HepG2 (cell line): ENCODE results near the gene ZNF132. TPM values are rescaled to one million over a fixed set of nuclear protein-coding genes. Genes with fewer than 3 reads are reported as not detected.

ENCODE experiments used
- CREM ChIP-seq, 2 experiments: sonication (generic) in 1 of 2; formaldehyde crosslinking in 1 of 2; IDR thresholded peaks; 2 replicates each; pipeline versions ENCODE4 v1.4.0 to v1.6.1; 2016 to 2020; ENCODE audit warnings: antibody characterized with exemption in 1 of 2, mild to moderate bottlenecking in 1 of 2, missing genetic modification reagents in 1 of 2
- HCFC1 ChIP-seq: fragments of 150-350 bp; IDR thresholded peaks from 2 replicates; pipeline ENCODE4 v1.6.1; 2014; ENCODE audit warnings: low read depth, low read length
- HMG20B ChIP-seq: conservative IDR thresholded peaks from 2 replicates; pipeline ENCODE4 v1.6.1; 2016; ENCODE audit warnings: missing genetic modification reagents, missing compliant biosample characterization
- HNF4A ChIP-seq: sonication (generic); formaldehyde crosslinking; IDR thresholded peaks from 2 replicates; pipeline ENCODE4 v1.4.0; 2020; ENCODE audit warnings: missing genetic modification reagents
- JARID2 ChIP-seq: sonication (generic); formaldehyde crosslinking; IDR thresholded peaks from 2 replicates; pipeline ENCODE4 v1.8.1; 2023; ENCODE audit warnings: missing genetic modification reagents, inconsistent platforms; ENCODE audit not compliant: insufficient replicate concordance
- MED1 ChIP-seq: sonication (generic); formaldehyde crosslinking; IDR thresholded peaks from 2 replicates; pipeline ENCODE4 v1.4.0; 2020; ENCODE audit warnings: missing genetic modification reagents
- MEIS2 ChIP-seq: sonication (generic); formaldehyde crosslinking; IDR thresholded peaks from 2 replicates; pipeline ENCODE4 v1.9.0; 2021; ENCODE audit warnings: mild to moderate bottlenecking, missing genetic modification reagents
- RBM39 ChIP-seq: fragments of 200-400 bp; formaldehyde crosslinking; IDR thresholded peaks from one replicate; pipeline ENCODE4 v1.6.1; 2018; ENCODE audit warnings: antibody characterized with exemption, mild to moderate bottlenecking, low read depth, low read length; ENCODE audit not compliant: poor library complexity, severe bottlenecking
- RCOR2 ChIP-seq: IDR thresholded peaks from 2 replicates; pipeline ENCODE4 v1.6.1; 2016; ENCODE audit warnings: missing biosample characterization, missing genetic modification reagents
- TAF15 ChIP-seq: fragments of 200-400 bp; formaldehyde crosslinking; IDR thresholded peaks from one replicate; pipeline ENCODE4 v1.6.1; 2018; ENCODE audit warnings: mild to moderate bottlenecking, low read depth, low read length; ENCODE audit not compliant: poor library complexity, severe bottlenecking
- polyA plus RNA-seq, 8 experiments: library from polyadenylated mRNA; depleted of rRNA in 3 of 8; stranded (reverse) in 7 of 8; unstranded in 1 of 8; fragments of >200 nt; fragmentation: Illumina TruSeq in 4 of 8; extraction: Trizol in 4 of 8; gene quantifications; 2 replicates each; pipeline versions ENCODE4 v1.2.1 to v1.2.3, GENCODE V29; 2011 to 2016; ENCODE audit warnings: low read depth in 4 of 8, missing spikeins in 1 of 8, mixed read lengths in 1 of 8; ENCODE audit not compliant: insufficient read depth in 1 of 8
- total RNA-seq, 5 experiments: library from RNA; depleted of rRNA; stranded (reverse); fragments of >200 nt; fragmentation: Illumina TruSeq; extraction: Trizol; gene quantifications; 2 replicates each; pipeline ENCODE4 v1.2.3, GENCODE V29; 2016; ENCODE audit warnings: low read depth in 1 of 5
- TF ChIP-seq, protein P1 (sequence below): sonication (generic); formaldehyde crosslinking; IDR thresholded peaks from 2 replicates; pipeline ENCODE4 v1.4.0; 2020; ENCODE audit warnings: missing genetic modification reagents
- TF ChIP-seq, protein P2 (sequence below): sonication (generic); formaldehyde crosslinking; IDR thresholded peaks from 2 replicates; pipeline ENCODE4 v1.4.0; 2020; ENCODE audit warnings: mild to moderate bottlenecking, low read depth, missing genetic modification reagents
- TF ChIP-seq, protein P3 (sequence below), 2 experiments: sonication (generic) in 1 of 2; formaldehyde crosslinking in 1 of 2; IDR thresholded peaks; 2 replicates each; pipeline versions ENCODE4 v1.6.1 to v1.9.0; 2014 to 2022; ENCODE audit warnings: antibody characterized with exemption in 1 of 2, borderline replicate concordance in 1 of 2, inconsistent platforms in 1 of 2, low read depth in 1 of 2, missing genetic modification reagents in 1 of 2
- TF ChIP-seq, protein P4 (sequence below): sonication (generic); formaldehyde crosslinking; IDR thresholded peaks from 2 replicates; pipeline ENCODE4 v1.4.0; 2020; ENCODE audit warnings: mild to moderate bottlenecking, missing genetic modification reagents

Gene ZNF132
- total and polyA plus RNA-seq, 2 of the 13 experiments (the other 11 are each of a cell fraction or from before 2014, with no cell fraction given), result not detected

DNA sequence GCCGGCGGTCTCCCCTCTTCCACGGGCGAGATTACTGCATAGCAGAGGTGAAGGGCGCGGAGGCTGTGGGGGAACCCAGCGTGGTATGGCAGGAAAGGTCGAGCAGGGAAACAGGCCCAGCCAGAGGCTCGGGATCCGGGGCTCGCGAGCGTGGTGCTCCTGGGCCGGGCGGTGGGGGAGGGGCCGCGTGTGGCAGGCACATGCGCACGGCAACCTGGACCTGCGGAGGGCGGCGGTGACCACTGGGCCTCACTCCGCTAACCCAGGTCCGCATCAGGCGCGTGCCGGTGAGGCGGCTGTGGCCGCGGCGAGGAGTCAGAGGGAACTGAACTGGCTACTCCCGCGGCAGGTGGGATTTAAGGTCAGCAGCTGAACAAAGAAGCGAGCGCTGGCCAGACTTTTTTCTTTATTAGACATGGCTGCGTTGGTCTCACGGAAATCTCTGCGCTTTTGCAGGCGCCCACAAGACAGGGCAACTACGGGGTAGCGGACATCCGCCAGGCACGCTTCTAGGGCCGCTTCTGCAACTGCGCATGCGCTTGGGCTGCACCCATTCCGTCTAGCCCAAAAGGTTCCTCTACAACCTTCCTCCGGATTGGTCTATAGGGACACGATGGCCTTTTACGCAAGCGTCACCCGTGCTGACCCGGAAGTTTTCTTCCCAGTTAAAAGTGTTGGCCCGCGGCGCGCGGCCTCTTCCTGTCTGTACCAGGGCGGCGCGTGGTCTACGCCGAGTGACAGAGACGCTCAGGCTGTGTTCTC lies 53.2 kb downstream of the ZNF132 start, which contains the start of gene RPS5 (continued):
- TF ChIP-seq, protein P1, sequence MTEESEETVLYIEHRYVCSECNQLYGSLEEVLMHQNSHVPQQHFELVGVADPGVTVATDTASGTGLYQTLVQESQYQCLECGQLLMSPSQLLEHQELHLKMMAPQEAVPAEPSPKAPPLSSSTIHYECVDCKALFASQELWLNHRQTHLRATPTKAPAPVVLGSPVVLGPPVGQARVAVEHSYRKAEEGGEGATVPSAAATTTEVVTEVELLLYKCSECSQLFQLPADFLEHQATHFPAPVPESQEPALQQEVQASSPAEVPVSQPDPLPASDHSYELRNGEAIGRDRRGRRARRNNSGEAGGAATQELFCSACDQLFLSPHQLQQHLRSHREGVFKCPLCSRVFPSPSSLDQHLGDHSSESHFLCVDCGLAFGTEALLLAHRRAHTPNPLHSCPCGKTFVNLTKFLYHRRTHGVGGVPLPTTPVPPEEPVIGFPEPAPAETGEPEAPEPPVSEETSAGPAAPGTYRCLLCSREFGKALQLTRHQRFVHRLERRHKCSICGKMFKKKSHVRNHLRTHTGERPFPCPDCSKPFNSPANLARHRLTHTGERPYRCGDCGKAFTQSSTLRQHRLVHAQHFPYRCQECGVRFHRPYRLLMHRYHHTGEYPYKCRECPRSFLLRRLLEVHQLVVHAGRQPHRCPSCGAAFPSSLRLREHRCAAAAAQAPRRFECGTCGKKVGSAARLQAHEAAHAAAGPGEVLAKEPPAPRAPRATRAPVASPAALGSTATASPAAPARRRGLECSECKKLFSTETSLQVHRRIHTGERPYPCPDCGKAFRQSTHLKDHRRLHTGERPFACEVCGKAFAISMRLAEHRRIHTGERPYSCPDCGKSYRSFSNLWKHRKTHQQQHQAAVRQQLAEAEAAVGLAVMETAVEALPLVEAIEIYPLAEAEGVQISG, result peak; percentile 92
- TF ChIP-seq, protein P2, sequence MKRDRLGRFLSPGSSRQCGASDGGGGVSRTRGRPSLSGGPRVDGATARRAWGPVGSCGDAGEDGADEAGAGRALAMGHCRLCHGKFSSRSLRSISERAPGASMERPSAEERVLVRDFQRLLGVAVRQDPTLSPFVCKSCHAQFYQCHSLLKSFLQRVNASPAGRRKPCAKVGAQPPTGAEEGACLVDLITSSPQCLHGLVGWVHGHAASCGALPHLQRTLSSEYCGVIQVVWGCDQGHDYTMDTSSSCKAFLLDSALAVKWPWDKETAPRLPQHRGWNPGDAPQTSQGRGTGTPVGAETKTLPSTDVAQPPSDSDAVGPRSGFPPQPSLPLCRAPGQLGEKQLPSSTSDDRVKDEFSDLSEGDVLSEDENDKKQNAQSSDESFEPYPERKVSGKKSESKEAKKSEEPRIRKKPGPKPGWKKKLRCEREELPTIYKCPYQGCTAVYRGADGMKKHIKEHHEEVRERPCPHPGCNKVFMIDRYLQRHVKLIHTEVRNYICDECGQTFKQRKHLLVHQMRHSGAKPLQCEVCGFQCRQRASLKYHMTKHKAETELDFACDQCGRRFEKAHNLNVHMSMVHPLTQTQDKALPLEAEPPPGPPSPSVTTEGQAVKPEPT, result peak; percentile 54; the same call in 1 of the 2 replicates
- TF ChIP-seq HMG20B (CRISPR knock-in tag), result no peak
- TF ChIP-seq, protein P3, sequence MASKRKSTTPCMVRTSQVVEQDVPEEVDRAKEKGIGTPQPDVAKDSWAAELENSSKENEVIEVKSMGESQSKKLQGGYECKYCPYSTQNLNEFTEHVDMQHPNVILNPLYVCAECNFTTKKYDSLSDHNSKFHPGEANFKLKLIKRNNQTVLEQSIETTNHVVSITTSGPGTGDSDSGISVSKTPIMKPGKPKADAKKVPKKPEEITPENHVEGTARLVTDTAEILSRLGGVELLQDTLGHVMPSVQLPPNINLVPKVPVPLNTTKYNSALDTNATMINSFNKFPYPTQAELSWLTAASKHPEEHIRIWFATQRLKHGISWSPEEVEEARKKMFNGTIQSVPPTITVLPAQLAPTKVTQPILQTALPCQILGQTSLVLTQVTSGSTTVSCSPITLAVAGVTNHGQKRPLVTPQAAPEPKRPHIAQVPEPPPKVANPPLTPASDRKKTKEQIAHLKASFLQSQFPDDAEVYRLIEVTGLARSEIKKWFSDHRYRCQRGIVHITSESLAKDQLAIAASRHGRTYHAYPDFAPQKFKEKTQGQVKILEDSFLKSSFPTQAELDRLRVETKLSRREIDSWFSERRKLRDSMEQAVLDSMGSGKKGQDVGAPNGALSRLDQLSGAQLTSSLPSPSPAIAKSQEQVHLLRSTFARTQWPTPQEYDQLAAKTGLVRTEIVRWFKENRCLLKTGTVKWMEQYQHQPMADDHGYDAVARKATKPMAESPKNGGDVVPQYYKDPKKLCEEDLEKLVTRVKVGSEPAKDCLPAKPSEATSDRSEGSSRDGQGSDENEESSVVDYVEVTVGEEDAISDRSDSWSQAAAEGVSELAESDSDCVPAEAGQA (IDR thresholded peaks at IDR 0.05; ENCODE audit: low read depth), result peak; percentile 71; the same call in 1 of the 2 replicates
- TF ChIP-seq, protein P3 (CRISPR knock-in tag; IDR thresholded peaks at IDR 0.05; ENCODE audit: borderline replicate concordance), result no peak; the same call in 1 of the 2 replicates
- no peak for TF ChIP-seq RCOR2
- TF ChIP-seq MEIS2 (CRISPR knock-in tag), result peak; percentile 12; the same call in 1 of the 2 replicates
- no peak for TF ChIP-seq JARID2 (CRISPR knock-in tag)
- peak; percentile 36 for TF ChIP-seq MED1 (CRISPR knock-in tag)
- no peak for TF ChIP-seq RBM39
- TF ChIP-seq, protein P4, sequence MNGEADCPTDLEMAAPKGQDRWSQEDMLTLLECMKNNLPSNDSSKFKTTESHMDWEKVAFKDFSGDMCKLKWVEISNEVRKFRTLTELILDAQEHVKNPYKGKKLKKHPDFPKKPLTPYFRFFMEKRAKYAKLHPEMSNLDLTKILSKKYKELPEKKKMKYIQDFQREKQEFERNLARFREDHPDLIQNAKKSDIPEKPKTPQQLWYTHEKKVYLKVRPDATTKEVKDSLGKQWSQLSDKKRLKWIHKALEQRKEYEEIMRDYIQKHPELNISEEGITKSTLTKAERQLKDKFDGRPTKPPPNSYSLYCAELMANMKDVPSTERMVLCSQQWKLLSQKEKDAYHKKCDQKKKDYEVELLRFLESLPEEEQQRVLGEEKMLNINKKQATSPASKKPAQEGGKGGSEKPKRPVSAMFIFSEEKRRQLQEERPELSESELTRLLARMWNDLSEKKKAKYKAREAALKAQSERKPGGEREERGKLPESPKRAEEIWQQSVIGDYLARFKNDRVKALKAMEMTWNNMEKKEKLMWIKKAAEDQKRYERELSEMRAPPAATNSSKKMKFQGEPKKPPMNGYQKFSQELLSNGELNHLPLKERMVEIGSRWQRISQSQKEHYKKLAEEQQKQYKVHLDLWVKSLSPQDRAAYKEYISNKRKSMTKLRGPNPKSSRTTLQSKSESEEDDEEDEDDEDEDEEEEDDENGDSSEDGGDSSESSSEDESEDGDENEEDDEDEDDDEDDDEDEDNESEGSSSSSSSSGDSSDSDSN (CRISPR knock-in tag), result peak; percentile 90
- peak; percentile 77 for TF ChIP-seq HCFC1
- TF ChIP-seq TAF15, result peak; percentile 64
- TF ChIP-seq CREM (IDR thresholded peaks at IDR 0.05), result peak; percentile 97
- TF ChIP-seq CREM (CRISPR knock-in tag; IDR thresholded peaks at IDR 0.05), result 0 out of 2 replicates have a peak, but pooled peaks have one; percentile 11
- no peak for TF ChIP-seq HNF4A (CRISPR knock-in tag)
